Measurements from ENCODE around the gene KRTAP4-6. TPM values are rescaled to one million over a fixed set of nuclear protein-coding genes. Genes with fewer than 3 reads are reported as not detected.
"Not testable (repeated sequence)": the region's sequence is repeated elsewhere in the genome, so short reads cannot be mapped to it uniquely, and the experiment has no call there.

KRTAP4-6 gene
- total RNA-seq, 4 donors from 2014 or later: 0.25 to 54.3 TPM; not detected in 2

GRCh38 chr17:41167561-41167960 is 27.2 kb upstream of the KRTAP4-6 start:
- TF ChIP-seq CTCF (IDR thresholded peaks at IDR 0.05) (no peak), POLR2A (IDR thresholded peaks at IDR 0.05) (no peak)
- WGBS, 2 donors: 82 to 89% methylated on average over 7 of the region's 7 CpGs
- DNase-seq (ENCODE audit: low spot score in 2 of 2): no peak
- intact Hi-C loops (cut with DNase I; ENCODE audit: low total_unique reads): no loop called here
- H3K4me3 ChIP-seq (ENCODE audit: low read depth, poor library complexity, severe bottlenecking): no peak overlapping the region

GRCh38 chr17:41163828-41164227 is 23.5 kb upstream of the KRTAP4-6 start:
- WGBS, 2 donors: 76 to 80% methylated on average over 7 of the region's 7 CpGs
- no peak for TF ChIP-seq POLR2A (IDR thresholded peaks at IDR 0.05)
- no peak for TF ChIP-seq CTCF (IDR thresholded peaks at IDR 0.05)
- H3K4me3 ChIP-seq (ENCODE audit: low read depth, poor library complexity, severe bottlenecking): no peak overlapping the region

GRCh38 chr17:41160648-41161047 is 20.3 kb upstream of the KRTAP4-6 start, which contains the start of gene KRTAP4-4:
KRTAP4-4 (minus strand) TSS chr17:41160748; CDS start chr17:41160691, 57 bp downstream.
- no peak for DNase-seq (ENCODE audit: low spot score in 2 of 2)
- no peak for TF ChIP-seq CTCF (IDR thresholded peaks at IDR 0.05)
- TF ChIP-seq POLR2A (IDR thresholded peaks at IDR 0.05): no peak
- no peak within 1 kb of the TSS for H3K4me3 ChIP-seq (ENCODE audit: low read depth, poor library complexity, severe bottlenecking)
- intact Hi-C loops (cut with DNase I; ENCODE audit: low total_unique reads): no loop called here
- 85 to 90% methylated on average over 1 of the region's 1 CpG for WGBS, 2 donors

More at GRCh38 chr17:41163828-41164227, 23.5 kb upstream of the KRTAP4-6 start:
- DNase-seq (ENCODE audit: low spot score in 2 of 2): no peak
- intact Hi-C loops (cut with DNase I; ENCODE audit: low total_unique reads): no loop called here

GRCh38 chr17:41160190-41160589 is 19.8 kb upstream of the KRTAP4-6 start:
- 92 to 100% methylated on average over 2 of the region's 3 CpGs for WGBS, 2 donors
- DNase-seq (ENCODE audit: low spot score in 2 of 2); H3K4me3 ChIP-seq (ENCODE audit: low read depth, poor library complexity, severe bottlenecking); intact Hi-C loops (cut with DNase I; ENCODE audit: low total_unique reads): not testable (repeated sequence)

GRCh38 chr17:41153856-41154255 is 13.5 kb upstream of the KRTAP4-6 start:
- 30 to 50% methylated on average over 2 of the region's 2 CpGs for WGBS, 2 donors
- intact Hi-C loops (cut with DNase I; ENCODE audit: low total_unique reads): no loop called here
- no peak for TF ChIP-seq POLR2A (IDR thresholded peaks at IDR 0.05)
- no peak for TF ChIP-seq CTCF (IDR thresholded peaks at IDR 0.05)
- H3K4me3 ChIP-seq (ENCODE audit: low read depth, poor library complexity, severe bottlenecking): no peak overlapping the region
- DNase-seq (ENCODE audit: low spot score in 2 of 2): no peak

- TF ChIP-seq POLR2A (IDR thresholded peaks at IDR 0.05) (no peak), CTCF (IDR thresholded peaks at IDR 0.05) (no peak)
- no peak for DNase-seq (ENCODE audit: low spot score in 2 of 2)
- no peak overlapping the region for H3K4me3 ChIP-seq (ENCODE audit: low read depth, poor library complexity, severe bottlenecking)
- WGBS, 2 donors: 57 to 63% methylated on average over 2 of the region's 2 CpGs
- intact Hi-C loops (cut with DNase I; ENCODE audit: low total_unique reads): no loop called here
These were observed 11.2 kb upstream of the KRTAP4-6 start for GRCh38 chr17:41151525-41151924.

Data from lower leg skin (tissue), 4 donors.